GM23338 (cell line): ENCODE measurements around the gene MYCL.

Experiments
- ZNF331 ChIP-seq: fragments of 250-450 bp; sonication (Bioruptor Pico); IDR thresholded peaks from 2 replicates; pipeline ENCODE4 v1.5.0; 2020; ENCODE audit warnings: low read depth, mild to moderate bottlenecking, moderate library complexity
- TF ChIP-seq, protein P1 (sequence below), 2 experiments: fragments of 200-600 bp in 1 of 2; sonication (generic) in 1 of 2; conservative IDR thresholded peaks; 2 replicates each; pipeline versions ENCODE4 v1.5.1 to v1.6.1; 2016 to 2017; ENCODE audit warnings: antibody characterized with exemption in 2 of 2, low read depth in 2 of 2, mild to moderate bottlenecking in 2 of 2, moderate library complexity in 1 of 2

DNA sequence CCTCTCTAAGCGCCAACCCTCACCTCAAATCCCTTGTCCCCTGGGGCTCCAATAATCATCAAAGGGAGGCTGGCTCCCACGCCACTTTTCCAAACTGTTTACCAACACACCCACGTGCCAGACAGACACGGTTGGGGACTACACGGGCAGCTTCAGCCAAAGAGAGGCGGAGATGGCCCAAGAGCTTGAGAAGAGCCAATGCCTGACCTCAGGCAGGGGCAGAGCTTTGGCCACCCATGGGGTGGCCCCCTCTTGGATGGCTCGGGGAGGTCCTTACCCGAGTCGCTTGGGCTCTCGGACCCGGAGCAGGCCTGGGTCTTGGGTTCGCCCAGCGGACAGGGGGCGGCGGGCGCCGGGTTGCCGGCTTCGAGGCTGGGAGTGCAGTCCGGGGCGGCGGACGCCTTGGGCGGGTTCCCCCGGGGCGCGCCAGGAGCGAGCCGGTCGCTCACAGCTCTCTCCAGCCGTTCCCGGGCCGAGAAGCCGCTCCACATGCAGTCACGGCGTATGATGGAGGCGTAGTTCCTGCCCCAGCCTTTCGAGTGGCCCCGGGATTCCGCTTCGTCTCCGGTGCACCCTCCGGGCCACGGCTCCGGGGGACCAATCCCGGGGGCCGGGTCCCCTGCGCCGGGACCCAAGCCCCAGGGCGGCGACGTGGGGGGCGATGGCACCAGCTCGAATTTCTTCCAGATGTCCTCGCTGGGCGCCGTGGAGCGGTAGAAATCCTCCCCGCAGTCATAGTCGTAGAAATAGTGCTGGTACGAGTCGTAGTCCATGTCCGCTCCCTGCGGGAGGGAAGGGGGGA lies 854 bp downstream of the MYCL start:
- TF ChIP-seq, protein P1, sequence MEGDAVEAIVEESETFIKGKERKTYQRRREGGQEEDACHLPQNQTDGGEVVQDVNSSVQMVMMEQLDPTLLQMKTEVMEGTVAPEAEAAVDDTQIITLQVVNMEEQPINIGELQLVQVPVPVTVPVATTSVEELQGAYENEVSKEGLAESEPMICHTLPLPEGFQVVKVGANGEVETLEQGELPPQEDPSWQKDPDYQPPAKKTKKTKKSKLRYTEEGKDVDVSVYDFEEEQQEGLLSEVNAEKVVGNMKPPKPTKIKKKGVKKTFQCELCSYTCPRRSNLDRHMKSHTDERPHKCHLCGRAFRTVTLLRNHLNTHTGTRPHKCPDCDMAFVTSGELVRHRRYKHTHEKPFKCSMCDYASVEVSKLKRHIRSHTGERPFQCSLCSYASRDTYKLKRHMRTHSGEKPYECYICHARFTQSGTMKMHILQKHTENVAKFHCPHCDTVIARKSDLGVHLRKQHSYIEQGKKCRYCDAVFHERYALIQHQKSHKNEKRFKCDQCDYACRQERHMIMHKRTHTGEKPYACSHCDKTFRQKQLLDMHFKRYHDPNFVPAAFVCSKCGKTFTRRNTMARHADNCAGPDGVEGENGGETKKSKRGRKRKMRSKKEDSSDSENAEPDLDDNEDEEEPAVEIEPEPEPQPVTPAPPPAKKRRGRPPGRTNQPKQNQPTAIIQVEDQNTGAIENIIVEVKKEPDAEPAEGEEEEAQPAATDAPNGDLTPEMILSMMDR (conservative IDR thresholded peaks at IDR 0.05; ENCODE audit: low read depth in 2 of 2), result no peak
- TF ChIP-seq ZNF331 (CRISPR knock-in tag), result no peak
